Choroid plexus epithelial cell (primary cell): ENCODE data around the gene NLN.

Source experiments
- DNase-seq: peaks from one replicate; pipeline ENCODE4 v3.0.0-alpha.2; 2010; ENCODE audit warnings: low read depth
- H3K4me3 ChIP-seq: 2 replicates; pipeline ENCODE4 v1.5.1; 2011; ENCODE audit warnings: low read depth, mild to moderate bottlenecking, control low read depth, low read length, moderate library complexity
- TF ChIP-seq, protein P1 (sequence below): conservative IDR thresholded peaks from 2 replicates; pipeline ENCODE4 v1.5.1; 2011; ENCODE audit warnings: low read depth, mild to moderate bottlenecking, control low read depth, inconsistent platforms, low read length, moderate library complexity

The NLN gene

DNA sequence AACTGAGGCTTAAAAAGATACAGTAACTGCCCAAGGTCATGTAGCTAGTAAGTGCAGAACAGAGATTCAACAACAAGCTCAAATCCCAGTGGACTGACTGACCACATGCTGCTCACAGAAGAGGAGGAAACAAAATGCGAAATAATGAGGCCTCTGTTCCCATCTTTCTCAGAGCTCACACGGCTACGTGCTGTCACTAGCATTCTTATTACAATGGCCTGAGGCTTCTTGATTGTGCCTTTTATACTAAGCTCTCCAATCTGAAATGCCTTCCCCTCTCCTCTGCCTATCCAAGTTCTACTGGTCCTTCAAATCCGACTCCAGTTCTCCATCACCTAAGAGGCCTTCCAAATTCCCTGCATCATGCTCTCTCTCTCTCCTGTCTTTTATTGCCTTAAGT is 26.1 kb upstream of the NLN start:
- TF ChIP-seq, protein P1, sequence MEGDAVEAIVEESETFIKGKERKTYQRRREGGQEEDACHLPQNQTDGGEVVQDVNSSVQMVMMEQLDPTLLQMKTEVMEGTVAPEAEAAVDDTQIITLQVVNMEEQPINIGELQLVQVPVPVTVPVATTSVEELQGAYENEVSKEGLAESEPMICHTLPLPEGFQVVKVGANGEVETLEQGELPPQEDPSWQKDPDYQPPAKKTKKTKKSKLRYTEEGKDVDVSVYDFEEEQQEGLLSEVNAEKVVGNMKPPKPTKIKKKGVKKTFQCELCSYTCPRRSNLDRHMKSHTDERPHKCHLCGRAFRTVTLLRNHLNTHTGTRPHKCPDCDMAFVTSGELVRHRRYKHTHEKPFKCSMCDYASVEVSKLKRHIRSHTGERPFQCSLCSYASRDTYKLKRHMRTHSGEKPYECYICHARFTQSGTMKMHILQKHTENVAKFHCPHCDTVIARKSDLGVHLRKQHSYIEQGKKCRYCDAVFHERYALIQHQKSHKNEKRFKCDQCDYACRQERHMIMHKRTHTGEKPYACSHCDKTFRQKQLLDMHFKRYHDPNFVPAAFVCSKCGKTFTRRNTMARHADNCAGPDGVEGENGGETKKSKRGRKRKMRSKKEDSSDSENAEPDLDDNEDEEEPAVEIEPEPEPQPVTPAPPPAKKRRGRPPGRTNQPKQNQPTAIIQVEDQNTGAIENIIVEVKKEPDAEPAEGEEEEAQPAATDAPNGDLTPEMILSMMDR = no peak
- no peak overlapping the region for H3K4me3 ChIP-seq
- DNase-seq = no peak

DNA sequence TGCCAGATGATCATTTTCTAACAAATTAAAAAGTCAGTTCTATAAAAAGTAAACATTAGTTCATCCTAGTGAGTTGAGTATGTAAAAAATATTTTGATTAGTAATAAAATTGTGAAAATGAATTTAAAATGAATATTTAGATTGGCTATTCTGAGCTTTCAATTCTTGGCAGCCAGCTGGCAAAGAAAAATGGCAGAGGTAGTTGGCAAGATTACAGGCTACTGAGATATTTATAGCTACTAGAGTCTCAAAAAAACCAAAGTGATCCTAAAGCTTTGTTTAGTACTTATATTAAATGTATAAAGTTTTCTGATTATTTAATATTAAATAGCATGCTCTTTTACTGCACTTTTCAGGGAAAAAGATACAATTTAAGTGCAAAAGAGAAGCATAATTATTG is 25.1 kb upstream of the NLN start:
- TF ChIP-seq, protein P1 = no peak
- DNase-seq = no peak
- H3K4me3 ChIP-seq = no peak overlapping the region

DNA sequence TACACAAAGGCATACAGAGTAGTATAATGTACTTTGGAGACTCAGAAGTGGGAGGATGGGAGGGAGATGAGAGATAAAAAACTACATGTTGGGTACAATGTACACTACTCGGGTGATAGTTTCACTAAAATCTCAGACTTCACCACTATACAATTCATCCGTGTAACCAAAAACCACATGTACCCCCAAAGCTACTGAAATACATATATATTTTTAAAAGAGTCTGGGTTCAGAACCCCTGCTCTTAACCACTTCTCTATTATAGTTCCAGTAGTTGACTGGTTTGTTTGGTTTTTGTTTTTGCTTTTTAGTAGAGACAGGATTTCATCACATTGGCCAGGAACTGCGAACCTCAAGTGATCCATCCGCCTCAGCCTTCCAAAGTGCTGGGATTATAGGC is 22.7 kb upstream of the NLN start:
- TF ChIP-seq, protein P1 = no peak
- DNase-seq = no peak
- no peak overlapping the region for H3K4me3 ChIP-seq

DNA sequence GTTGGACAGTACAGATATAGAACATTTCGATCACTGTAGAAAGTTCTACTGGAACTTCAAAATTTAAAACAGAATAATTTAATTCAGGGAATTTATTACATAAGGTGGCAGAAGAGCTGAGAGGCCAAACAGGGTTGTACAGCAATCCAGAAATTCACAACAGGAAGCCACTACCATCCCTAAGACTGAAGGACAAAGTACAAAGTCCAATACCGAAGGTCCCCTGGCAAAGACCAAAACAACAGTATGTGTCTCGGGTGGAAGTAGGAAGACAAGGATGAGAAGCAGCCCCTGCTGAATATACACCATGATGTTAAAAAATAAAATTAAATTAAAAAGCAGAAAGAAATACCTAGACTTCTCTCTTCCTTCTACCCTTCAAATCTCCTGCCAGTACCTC is 20.0 kb upstream of the NLN start:
- TF ChIP-seq, protein P1 = no peak
- no peak overlapping the region for H3K4me3 ChIP-seq
- no peak for DNase-seq

DNA sequence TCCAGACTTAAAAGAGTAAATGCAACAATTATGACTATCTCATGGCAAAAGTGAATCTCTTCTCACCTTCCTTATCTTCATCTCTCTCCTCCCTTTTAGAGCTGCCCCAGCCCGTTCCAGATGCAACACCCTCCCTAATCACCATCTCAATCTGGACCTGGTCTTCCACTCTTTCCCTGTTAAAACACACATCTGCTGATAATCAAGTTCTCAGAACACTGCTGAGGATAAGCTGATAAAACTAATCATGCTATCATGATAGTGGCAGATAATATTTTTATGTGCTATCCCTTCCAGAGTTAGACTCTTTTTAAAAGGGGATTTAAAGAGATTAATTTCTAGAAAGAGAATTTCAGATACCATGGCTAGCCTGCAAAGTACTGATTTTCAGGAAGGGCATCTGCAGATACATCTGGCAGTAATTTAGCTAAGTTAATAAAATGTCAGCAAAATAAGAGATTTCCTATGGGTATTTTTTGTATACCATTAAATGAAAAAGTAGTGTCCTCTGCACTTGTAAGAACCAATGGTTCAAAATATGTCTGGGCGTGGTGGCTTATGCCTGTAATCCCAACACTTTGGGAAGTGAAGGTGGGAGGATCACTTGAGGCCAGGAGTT is 17.3 kb upstream of the NLN start:
- TF ChIP-seq, protein P1 = no peak
- H3K4me3 ChIP-seq = no peak overlapping the region
- DNase-seq = no peak

DNA sequence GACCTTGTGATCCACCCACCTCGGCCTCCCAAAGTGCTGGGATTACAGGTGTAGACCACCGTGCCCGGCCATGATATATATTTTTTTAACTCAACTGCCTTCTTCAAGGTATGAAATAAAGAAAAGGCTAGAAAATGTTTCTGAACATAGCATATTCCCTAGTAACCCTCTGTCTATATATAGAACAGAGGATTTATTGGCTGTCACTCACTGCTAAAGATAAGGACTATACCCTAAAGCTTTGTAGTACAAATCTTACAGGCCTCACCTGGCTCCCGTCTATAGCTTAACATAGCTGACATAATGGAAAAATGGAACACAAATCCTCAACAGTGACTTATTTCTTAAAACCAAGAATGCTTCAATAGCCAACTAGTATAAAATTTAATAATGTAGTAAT is 14.3 kb upstream of the NLN start:
- no peak overlapping the region for H3K4me3 ChIP-seq
- DNase-seq = no peak
- TF ChIP-seq, protein P1 = no peak

DNA sequence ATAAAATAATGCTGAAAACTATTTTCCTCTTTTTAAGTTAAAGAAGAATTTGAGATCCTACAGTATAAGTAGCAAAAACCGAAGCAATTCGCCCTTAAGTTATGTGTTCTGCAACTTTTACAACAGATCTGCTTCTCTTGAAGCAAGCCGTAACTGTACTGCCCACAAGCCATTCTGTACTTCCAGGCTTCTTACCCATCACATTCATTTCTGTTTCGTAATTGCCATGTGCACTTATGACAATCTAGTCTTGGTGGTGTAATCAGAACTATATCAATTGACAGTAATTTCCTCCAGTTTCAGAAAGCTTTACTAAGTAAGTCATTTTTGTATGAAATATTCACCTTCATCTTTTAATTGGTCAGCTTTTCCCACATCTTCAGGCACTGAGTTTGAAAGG is 13.9 kb upstream of the NLN start:
- no peak overlapping the region for H3K4me3 ChIP-seq
- TF ChIP-seq, protein P1 = no peak
- DNase-seq = peak; percentile 32
